WTC11 (cell line): ENCODE measurements around the gene ZNF282. TPM values are rescaled to one million over a fixed set of nuclear protein-coding genes. Genes with fewer than 3 reads are reported as not detected.

Experiments used
- ATAC-seq: fragments of 200-7000 bp; cut with Tn5 transposase; 2 replicates; pipeline ENCODE4 v1.10.0; 2021; ENCODE audit warnings: mild to moderate bottlenecking, moderate library complexity
- CTCF ChIA-PET: fragments of 300-600 bp; sonication (Branson Sonifier 250); formaldehyde crosslinking; loops from one replicate; lab custom pipeline; 2021; ENCODE audit warnings: antibody characterized with exemption; lab: Charles Lee
- POLR2A ChIA-PET: fragments of 350-600 bp; sonication (Branson Sonifier 250); formaldehyde crosslinking; loops from one replicate; lab custom pipeline; 2021; ENCODE audit warnings: antibody characterized with exemption; lab: Charles Lee
- DNase-seq: peaks from one replicate; pipeline ENCODE4 v3.0.0; 2021; ENCODE audit warnings: low spot score
- H3K27ac Mint-ChIP-seq: 2 replicates; pipeline ENCODE4 v1.8.0; 2021; ENCODE audit warnings: mixed read lengths
- H3K27me3 Mint-ChIP-seq: 2 replicates; pipeline ENCODE4 v1.8.0; 2021; ENCODE audit warnings: low read depth, mild to moderate bottlenecking, moderate library complexity, mixed read lengths
- H3K36me3 Mint-ChIP-seq: 2 replicates; pipeline ENCODE4 v1.8.0; 2021; ENCODE audit warnings: mixed read lengths
- H3K4me1 Mint-ChIP-seq: 2 replicates; pipeline ENCODE4 v1.8.0; 2022; ENCODE audit warnings: mixed read lengths
- H3K4me3 Mint-ChIP-seq: 2 replicates; pipeline ENCODE4 v1.8.0; 2021; ENCODE audit warnings: mild to moderate bottlenecking, moderate library complexity, mixed read lengths
- H3K9me3 Mint-ChIP-seq: 2 replicates; pipeline ENCODE4 v1.8.0; 2021; ENCODE audit warnings: mixed read lengths
- CBFB ChIP-seq: sonication (generic); formaldehyde crosslinking; IDR thresholded peaks from 2 replicates; pipeline ENCODE4 v1.8.1; 2022; ENCODE audit warnings: mild to moderate bottlenecking, low read depth, missing genetic modification reagents
- ELF4 ChIP-seq: sonication (generic); formaldehyde crosslinking; IDR thresholded peaks from 2 replicates; pipeline ENCODE4 v1.8.1; 2022; ENCODE audit warnings: low read depth, mild to moderate bottlenecking, moderate library complexity, missing genetic modification reagents
- EMX1 ChIP-seq: fragments of 250-450 bp; sonication (Bioruptor Pico); IDR thresholded peaks from 2 replicates; pipeline ENCODE4 v1.8.0; 2021; ENCODE audit warnings: mild to moderate bottlenecking
- ETV6 ChIP-seq: sonication (generic); formaldehyde crosslinking; IDR thresholded peaks from 2 replicates; pipeline ENCODE4 v1.8.1; 2022; ENCODE audit warnings: mild to moderate bottlenecking, missing genetic modification reagents
- JUN ChIP-seq: sonication (generic); formaldehyde crosslinking; IDR thresholded peaks from 2 replicates; pipeline ENCODE4 v1.8.0; 2023; ENCODE audit warnings: mild to moderate bottlenecking, missing genetic modification reagents
- MXD4 ChIP-seq: fragments of 250-450 bp; sonication (Bioruptor Pico); IDR thresholded peaks from 2 replicates; pipeline ENCODE4 v1.8.0; 2021; ENCODE audit warnings: mild to moderate bottlenecking, moderate library complexity, borderline replicate concordance
- MYBL2 ChIP-seq: sonication (generic); formaldehyde crosslinking; IDR thresholded peaks from 2 replicates; pipeline ENCODE4 v1.8.1; 2023; ENCODE audit warnings: mild to moderate bottlenecking, moderate library complexity, missing genetic modification reagents
- NFYB ChIP-seq: sonication (generic); formaldehyde crosslinking; conservative IDR thresholded peaks from 2 replicates; pipeline ENCODE4 v1.8.0; 2022; ENCODE audit warnings: low read depth, missing genetic modification reagents
- OVOL2 ChIP-seq: fragments of 250-450 bp; sonication (Bioruptor Pico); IDR thresholded peaks from 2 replicates; pipeline ENCODE4 v1.9.0; 2021; ENCODE audit warnings: mild to moderate bottlenecking, borderline replicate concordance
- PRRX2 ChIP-seq: fragments of 250-450 bp; sonication (Bioruptor Pico); IDR thresholded peaks from 2 replicates; pipeline ENCODE4 v1.8.0; 2021; ENCODE audit warnings: mild to moderate bottlenecking
- total RNA-seq: library from RNA; stranded (reverse); gene quantifications from 3 replicates; pipeline ENCODE4 v1.2.3, GENCODE V29; 2021
- TF ChIP-seq, protein P1 (sequence below): sonication (generic); formaldehyde crosslinking; IDR thresholded peaks from 2 replicates; pipeline ENCODE4 v1.8.1; 2023; ENCODE audit warnings: mild to moderate bottlenecking, moderate library complexity, missing genetic modification reagents
- TF ChIP-seq, protein P2 (sequence below): sonication (generic); formaldehyde crosslinking; IDR thresholded peaks from 2 replicates; pipeline ENCODE4 v1.8.0; 2022; ENCODE audit warnings: mild to moderate bottlenecking, missing genetic modification reagents
- TF ChIP-seq, protein P3 (sequence below): sonication (generic); formaldehyde crosslinking; IDR thresholded peaks from 2 replicates; pipeline ENCODE4 v1.8.1; 2023; ENCODE audit warnings: mild to moderate bottlenecking, missing genetic modification reagents
- TF ChIP-seq, protein P4 (sequence below): sonication (generic); formaldehyde crosslinking; IDR thresholded peaks from 2 replicates; pipeline ENCODE4 v1.8.1; 2023; ENCODE audit warnings: mild to moderate bottlenecking, missing genetic modification reagents, moderate library complexity
- TF ChIP-seq, protein P5 (sequence below): sonication (generic); formaldehyde crosslinking; IDR thresholded peaks from 2 replicates; pipeline ENCODE4 v1.8.0; 2022; ENCODE audit warnings: mild to moderate bottlenecking, missing genetic modification reagents
- TF ChIP-seq, protein P6 (sequence below): sonication (generic); formaldehyde crosslinking; IDR thresholded peaks from 2 replicates; pipeline ENCODE4 v1.8.0; 2022; ENCODE audit warnings: missing genetic modification reagents
- TF ChIP-seq, protein P7 (sequence below): fragments of 250-450 bp; sonication (Bioruptor Pico); IDR thresholded peaks from 2 replicates; pipeline ENCODE4 v2.1.2; 2022; ENCODE audit warnings: mild to moderate bottlenecking, moderate library complexity
- TF ChIP-seq, protein P8 (sequence below): fragments of 250-450 bp; sonication (Bioruptor Pico); IDR thresholded peaks from 2 replicates; pipeline ENCODE4 v1.9.0; 2021; ENCODE audit warnings: moderate library complexity, mild to moderate bottlenecking, inconsistent platforms, borderline replicate concordance

Gene ZNF282
- total RNA-seq, 1 experiment from 2014 or later = 38.5 TPM

DNA sequence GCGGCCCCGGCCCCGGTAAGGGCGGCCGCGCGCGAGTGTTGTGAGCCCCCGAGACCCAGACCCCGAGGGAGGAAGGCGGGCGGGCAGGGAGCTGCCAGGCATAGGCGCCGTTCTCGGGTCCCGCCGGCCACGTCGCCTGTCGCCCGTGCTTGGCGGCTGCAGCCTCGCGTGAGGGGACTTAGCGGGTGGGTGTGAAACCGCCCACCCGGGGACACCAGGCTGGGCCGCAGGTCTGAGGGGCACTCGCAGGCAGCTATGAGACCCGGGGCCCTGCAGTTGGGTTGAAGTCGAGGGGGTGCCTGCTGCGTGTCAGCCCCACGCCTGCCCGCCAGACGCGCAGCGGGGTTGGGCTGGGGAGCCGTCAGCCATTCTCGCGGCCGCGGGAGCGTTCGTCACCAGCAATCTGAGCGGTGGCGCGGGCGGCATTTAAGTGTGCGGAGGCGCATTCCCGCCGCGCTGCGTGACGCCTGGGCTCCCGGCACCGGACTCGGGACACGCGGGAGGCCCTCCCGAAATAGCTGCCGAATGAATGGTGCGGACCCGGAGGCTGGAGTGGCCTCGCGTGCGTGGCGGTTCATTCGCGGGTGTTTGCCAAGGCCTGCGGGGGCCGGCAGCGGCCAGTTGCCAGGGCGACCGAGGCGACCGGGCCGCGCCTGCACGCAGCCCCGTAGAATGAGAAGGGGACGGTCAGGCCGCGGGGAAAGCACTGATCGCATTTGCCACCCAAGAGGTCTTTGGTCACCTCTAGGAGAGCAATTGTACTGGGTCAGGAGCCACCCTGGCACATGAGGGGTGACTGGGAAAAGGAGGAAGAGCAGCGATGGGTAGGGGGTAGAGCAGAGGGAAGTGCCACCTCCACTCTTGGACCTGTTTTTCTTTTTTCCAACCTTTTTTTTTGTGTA is 47.3 kb upstream of the ZNF282 start (continued):
- TF ChIP-seq, protein P1, sequence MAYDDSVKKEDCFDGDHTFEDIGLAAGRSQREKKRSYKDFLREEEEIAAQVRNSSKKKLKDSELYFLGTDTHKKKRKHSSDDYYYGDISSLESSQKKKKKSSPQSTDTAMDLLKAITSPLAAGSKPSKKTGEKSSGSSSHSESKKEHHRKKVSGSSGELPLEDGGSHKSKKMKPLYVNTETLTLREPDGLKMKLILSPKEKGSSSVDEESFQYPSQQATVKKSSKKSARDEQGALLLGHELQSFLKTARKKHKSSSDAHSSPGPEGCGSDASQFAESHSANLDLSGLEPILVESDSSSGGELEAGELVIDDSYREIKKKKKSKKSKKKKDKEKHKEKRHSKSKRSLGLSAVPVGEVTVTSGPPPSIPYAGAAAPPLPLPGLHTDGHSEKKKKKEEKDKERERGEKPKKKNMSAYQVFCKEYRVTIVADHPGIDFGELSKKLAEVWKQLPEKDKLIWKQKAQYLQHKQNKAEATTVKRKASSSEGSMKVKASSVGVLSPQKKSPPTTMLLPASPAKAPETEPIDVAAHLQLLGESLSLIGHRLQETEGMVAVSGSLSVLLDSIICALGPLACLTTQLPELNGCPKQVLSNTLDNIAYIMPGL (CRISPR knock-in tag) = peak; percentile 56
- TF ChIP-seq, protein P2, sequence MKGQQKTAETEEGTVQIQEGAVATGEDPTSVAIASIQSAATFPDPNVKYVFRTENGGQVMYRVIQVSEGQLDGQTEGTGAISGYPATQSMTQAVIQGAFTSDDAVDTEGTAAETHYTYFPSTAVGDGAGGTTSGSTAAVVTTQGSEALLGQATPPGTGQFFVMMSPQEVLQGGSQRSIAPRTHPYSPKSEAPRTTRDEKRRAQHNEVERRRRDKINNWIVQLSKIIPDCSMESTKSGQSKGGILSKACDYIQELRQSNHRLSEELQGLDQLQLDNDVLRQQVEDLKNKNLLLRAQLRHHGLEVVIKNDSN (CRISPR knock-in tag) = no peak
- peak; percentile 71; the same call in 1 of the 2 replicates for TF ChIP-seq JUN
- TF ChIP-seq, protein P3, sequence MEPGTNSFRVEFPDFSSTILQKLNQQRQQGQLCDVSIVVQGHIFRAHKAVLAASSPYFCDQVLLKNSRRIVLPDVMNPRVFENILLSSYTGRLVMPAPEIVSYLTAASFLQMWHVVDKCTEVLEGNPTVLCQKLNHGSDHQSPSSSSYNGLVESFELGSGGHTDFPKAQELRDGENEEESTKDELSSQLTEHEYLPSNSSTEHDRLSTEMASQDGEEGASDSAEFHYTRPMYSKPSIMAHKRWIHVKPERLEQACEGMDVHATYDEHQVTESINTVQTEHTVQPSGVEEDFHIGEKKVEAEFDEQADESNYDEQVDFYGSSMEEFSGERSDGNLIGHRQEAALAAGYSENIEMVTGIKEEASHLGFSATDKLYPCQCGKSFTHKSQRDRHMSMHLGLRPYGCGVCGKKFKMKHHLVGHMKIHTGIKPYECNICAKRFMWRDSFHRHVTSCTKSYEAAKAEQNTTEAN (CRISPR knock-in tag) = 0 out of 2 replicates have a peak, but pooled peaks have one; percentile 4
- TF ChIP-seq, protein P4, sequence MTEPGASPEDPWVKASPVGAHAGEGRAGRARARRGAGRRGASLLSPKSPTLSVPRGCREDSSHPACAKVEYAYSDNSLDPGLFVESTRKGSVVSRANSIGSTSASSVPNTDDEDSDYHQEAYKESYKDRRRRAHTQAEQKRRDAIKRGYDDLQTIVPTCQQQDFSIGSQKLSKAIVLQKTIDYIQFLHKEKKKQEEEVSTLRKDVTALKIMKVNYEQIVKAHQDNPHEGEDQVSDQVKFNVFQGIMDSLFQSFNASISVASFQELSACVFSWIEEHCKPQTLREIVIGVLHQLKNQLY (CRISPR knock-in tag) = peak; percentile 42; the same call in 1 of the 2 replicates
- TF ChIP-seq, protein P5, sequence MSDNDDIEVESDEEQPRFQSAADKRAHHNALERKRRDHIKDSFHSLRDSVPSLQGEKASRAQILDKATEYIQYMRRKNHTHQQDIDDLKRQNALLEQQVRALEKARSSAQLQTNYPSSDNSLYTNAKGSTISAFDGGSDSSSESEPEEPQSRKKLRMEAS (CRISPR knock-in tag) = 0 out of 2 replicates have a peak, but pooled peaks have one; percentile 60
- TF ChIP-seq CBFB = 0 out of 2 replicates have a peak, but pooled peaks have one; percentile 4
- TF ChIP-seq ELF4 = 0 out of 2 replicates have a peak, but pooled peaks have one; percentile 16

DNA sequence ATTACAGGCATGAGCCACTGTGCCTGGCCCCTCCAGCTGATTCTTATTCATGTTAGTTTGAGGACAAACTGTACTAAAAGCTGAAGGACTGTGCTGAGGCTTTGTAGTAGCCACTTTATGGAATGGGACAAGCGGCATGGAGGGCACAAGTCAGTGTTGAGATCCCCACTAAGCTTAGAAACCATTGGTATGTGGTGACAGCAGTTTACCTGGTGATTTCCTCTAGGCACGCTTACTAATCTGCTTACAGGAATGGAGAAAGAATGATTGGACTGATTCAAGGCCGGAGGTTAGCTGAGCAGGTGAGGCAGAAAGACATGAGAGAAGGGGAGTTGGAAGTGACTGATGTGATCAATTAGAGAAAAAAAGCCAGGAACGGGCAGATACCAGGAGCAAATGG is 44.4 kb upstream of the ZNF282 start:
- TF ChIP-seq NFYB (no peak), PRRX2 (CRISPR knock-in tag) (no peak), MYBL2 (no peak), MXD4 (CRISPR knock-in tag) (no peak), OVOL2 (CRISPR knock-in tag) (no peak), EMX1 (CRISPR knock-in tag) (no peak), ETV6 (CRISPR knock-in tag) (no peak)
- TF ChIP-seq, protein P6, sequence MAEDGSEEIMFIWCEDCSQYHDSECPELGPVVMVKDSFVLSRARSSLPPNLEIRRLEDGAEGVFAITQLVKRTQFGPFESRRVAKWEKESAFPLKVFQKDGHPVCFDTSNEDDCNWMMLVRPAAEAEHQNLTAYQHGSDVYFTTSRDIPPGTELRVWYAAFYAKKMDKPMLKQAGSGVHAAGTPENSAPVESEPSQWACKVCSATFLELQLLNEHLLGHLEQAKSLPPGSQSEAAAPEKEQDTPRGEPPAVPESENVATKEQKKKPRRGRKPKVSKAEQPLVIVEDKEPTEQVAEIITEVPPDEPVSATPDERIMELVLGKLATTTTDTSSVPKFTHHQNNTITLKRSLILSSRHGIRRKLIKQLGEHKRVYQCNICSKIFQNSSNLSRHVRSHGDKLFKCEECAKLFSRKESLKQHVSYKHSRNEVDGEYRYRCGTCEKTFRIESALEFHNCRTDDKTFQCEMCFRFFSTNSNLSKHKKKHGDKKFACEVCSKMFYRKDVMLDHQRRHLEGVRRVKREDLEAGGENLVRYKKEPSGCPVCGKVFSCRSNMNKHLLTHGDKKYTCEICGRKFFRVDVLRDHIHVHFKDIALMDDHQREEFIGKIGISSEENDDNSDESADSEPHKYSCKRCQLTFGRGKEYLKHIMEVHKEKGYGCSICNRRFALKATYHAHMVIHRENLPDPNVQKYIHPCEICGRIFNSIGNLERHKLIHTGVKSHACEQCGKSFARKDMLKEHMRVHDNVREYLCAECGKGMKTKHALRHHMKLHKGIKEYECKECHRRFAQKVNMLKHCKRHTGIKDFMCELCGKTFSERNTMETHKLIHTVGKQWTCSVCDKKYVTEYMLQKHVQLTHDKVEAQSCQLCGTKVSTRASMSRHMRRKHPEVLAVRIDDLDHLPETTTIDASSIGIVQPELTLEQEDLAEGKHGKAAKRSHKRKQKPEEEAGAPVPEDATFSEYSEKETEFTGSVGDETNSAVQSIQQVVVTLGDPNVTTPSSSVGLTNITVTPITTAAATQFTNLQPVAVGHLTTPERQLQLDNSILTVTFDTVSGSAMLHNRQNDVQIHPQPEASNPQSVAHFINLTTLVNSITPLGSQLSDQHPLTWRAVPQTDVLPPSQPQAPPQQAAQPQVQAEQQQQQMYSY (CRISPR knock-in tag) = no peak
- TF ChIP-seq, protein P3 (CRISPR knock-in tag) = no peak
- TF ChIP-seq, protein P7, sequence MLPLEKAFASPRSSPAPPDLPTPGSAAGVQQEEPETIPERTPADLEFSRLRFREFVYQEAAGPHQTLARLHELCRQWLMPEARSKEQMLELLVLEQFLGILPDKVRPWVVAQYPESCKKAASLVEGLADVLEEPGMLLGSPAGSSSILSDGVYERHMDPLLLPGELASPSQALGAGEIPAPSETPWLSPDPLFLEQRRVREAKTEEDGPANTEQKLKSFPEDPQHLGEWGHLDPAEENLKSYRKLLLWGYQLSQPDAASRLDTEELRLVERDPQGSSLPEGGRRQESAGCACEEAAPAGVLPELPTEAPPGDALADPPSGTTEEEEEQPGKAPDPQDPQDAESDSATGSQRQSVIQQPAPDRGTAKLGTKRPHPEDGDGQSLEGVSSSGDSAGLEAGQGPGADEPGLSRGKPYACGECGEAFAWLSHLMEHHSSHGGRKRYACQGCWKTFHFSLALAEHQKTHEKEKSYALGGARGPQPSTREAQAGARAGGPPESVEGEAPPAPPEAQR (CRISPR knock-in tag) = no peak
- TF ChIP-seq, protein P8, sequence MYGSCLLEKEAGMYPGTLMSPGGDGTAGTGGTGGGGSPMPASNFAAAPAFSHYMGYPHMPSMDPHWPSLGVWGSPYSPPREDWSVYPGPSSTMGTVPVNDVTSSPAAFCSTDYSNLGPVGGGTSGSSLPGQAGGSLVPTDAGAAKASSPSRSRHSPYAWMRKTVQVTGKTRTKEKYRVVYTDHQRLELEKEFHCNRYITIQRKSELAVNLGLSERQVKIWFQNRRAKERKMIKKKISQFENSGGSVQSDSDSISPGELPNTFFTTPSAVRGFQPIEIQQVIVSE (CRISPR knock-in tag) = no peak
- TF ChIP-seq, all 79 proteins: peak for 0
- POLR2A ChIA-PET = no interaction called here
- Mint-ChIP-seq H3K4me1 (peaks cover 34% of the 10 kb centered on the region), H3K27me3 (no peaks in the 10 kb centered on the region), H3K27ac (peak overlapping the region; percentile 64), H3K4me3 (peak overlapping the region; percentile 4), H3K9me3 (no peaks in the 10 kb centered on the region; the same call in 1 of the 2 replicates), H3K36me3 (peaks cover 38% of the 10 kb centered on the region)
- no peak for ATAC-seq
- no peak for DNase-seq
- CTCF ChIA-PET = interaction anchor here (0.5 to 2.5 kb wide), 4 partner anchors 24 to 84 kb away, joined by 3 to 7 read pairs (median 3); partner anchors contain the start of gene ZNF282
